Heart left ventricle (tissue), 16 donors: ENCODE results near the gene MIDN. TPM values are rescaled to one million over a fixed set of nuclear protein-coding genes. Genes with fewer than 3 reads are reported as not detected.

Source experiments
- ATAC-seq, 4 donors: fragments of 200-7000 bp; cut with Tn5 transposase; one replicate each; pipeline ENCODE4 v1.9.1; 2020 to 2022; ENCODE audit warnings: moderate library complexity in 4 of 4, mild to moderate bottlenecking in 3 of 4, moderate number of reproducible peaks in 1 of 4
- DNase-seq, 5 donors: peaks; one replicate each; pipeline ENCODE4 v3.0.0-alpha.2; 2020
- H3K27ac ChIP-seq, 12 donors: fragments of 200-600 bp; sonication (generic) in 4 of 12; one replicate each; pipeline versions ENCODE4 v1.5.0 to v1.8.0; 2016 to 2022; ENCODE audit warnings: mild to moderate bottlenecking in 2 of 12
- H3K27me3 ChIP-seq, 9 donors: fragments of 200-600 bp; sonication (generic) in 2 of 9; one replicate each; pipeline versions ENCODE4 v1.5.1 to v1.8.0; 2016 to 2022; ENCODE audit warnings: mild to moderate bottlenecking in 3 of 9
- H3K36me3 ChIP-seq, 9 donors: fragments of 200-600 bp; sonication (generic) in 2 of 9; one replicate each; pipeline versions ENCODE4 v1.5.0 to v1.8.0; 2018 to 2022; ENCODE audit warnings: mild to moderate bottlenecking in 2 of 9
- H3K4me1 ChIP-seq, 12 donors: fragments of 200-600 bp; sonication (generic) in 4 of 12; one replicate each; pipeline versions ENCODE4 v1.5.0 to v1.8.0; 2016 to 2022; ENCODE audit warnings: mild to moderate bottlenecking in 3 of 12
- H3K4me3 ChIP-seq, 12 donors: fragments of 200-600 bp; sonication (generic) in 4 of 12; one replicate each; pipeline versions ENCODE4 v1.5.0 to v1.8.0; 2017 to 2022; ENCODE audit warnings: mild to moderate bottlenecking in 9 of 12, moderate library complexity in 4 of 12
- H3K9me3 ChIP-seq, 12 donors: fragments of 200-600 bp; sonication (generic) in 4 of 12; one replicate each; pipeline versions ENCODE4 v1.5.0 to v1.8.0; 2016 to 2022; ENCODE audit warnings: mild to moderate bottlenecking in 1 of 12
- CTCF ChIP-seq, 12 donors: fragments of 200-600 bp; sonication (generic) in 4 of 12; IDR thresholded peaks; one replicate each; pipeline versions ENCODE4 v1.5.0 to v1.8.0; 2018 to 2022; ENCODE audit warnings: antibody characterized with exemption in 12 of 12, mild to moderate bottlenecking in 5 of 12
- POLR2A ChIP-seq, 2 donors: fragments of 450-650 bp; IDR thresholded peaks; one replicate each; pipeline ENCODE4 v1.6.1; 2017; ENCODE audit warnings: antibody characterized with exemption in 2 of 2, mild to moderate bottlenecking in 2 of 2, moderate library complexity in 2 of 2
- WGBS, 4 donors: extraction: QIAGEN DNeasy Blood & Tissue Kit in 2 of 4; methylation state at CpG; one replicate each; pipeline versions ENCODE4 v1.1.5 to v1.1.7; 2013 to 2018; 5-methylcytosine and 5-hydroxymethylcytosine counted together
- intact Hi-C, 10 donors: fragments of 100-400 bp; cut with DNase I; formaldehyde crosslinking; loops; one replicate each; pipeline versions ENCODE4 v1.11.1 to v1.14.2; 2022
- polyA plus RNA-seq, 2 donors: library from polyadenylated mRNA; stranded (reverse); fragments of 200-250 nt; gene quantifications; one replicate each; pipeline ENCODE4 v1.2.3, GENCODE V29; 2013
- total RNA-seq, 9 donors: library from RNA; depleted of rRNA in 2 of 9; stranded (reverse); fragments of >200 nt in 2 of 9; fragmentation: NEBNext Ultra II Directional in 3 of 9; extraction: Animal tissue kit (Norgen Biotek cat#: 25700) in 3 of 9; gene quantifications; one replicate each; pipeline versions ENCODE4 v1.1.0 to v1.2.4, GENCODE V29; 2016 to 2023
- donor health status: ischemic (EF 13 %, LVEDD 7.1; RV severe dilation, severe dysfunction).
- donor health status: healthy with polysubstance abuse.
- donor health status: DM: no; HTN: yes; CAD: no.
- donor health status: DM: no; HTN: no; CAD: no.
- donor health status: ischemic (EF 25% LVEDD 6.9; RV normal size, moderate dysfunction).
- donor health status: ischemic (EF 25% LVEDD 5.7; RV mildly dilated, moderate dysfunction).
- donor health status: healthy.
- donor health status: DM: yes; HTN: yes; CAD: no.
- donor health status: ischemic (EF 35%, LVEDD 5.7; RV mildly dilated, moderate dysfunction).
- donor health status: nonischemic (EF 11% LVEDD 7.7; RV severe dilation, severe dysfunction).
- donor health status: DM: yes; HTN: yes; CAD: no.
- donor health status: PGD.
- donor health status: ischemic (EF 29% LVEDD 5.4; RV normal size, mild dysfunction).
- donor health status: nonischemic (EF 23%, LVEDD 6.1; RV moderate dilation, normal function).

Gene MIDN
- total and polyA plus RNA-seq, 11 donors: 25.8 to 115 (median 50.7) TPM

- Histone ChIP-seq H3K4me3 (peak overlapping the region in 3 of 12 donors; percentile 2 to 79 (median 7)), H3K36me3 (peaks cover 2 to 67% (median 52%) of the 10 kb centered on the region in 9 donors), H3K9me3 (no peaks in the 10 kb centered on the region), H3K27me3 (no peaks in the 10 kb centered on the region), H3K4me1 (peaks cover 8 to 75% (median 69%) of the 10 kb centered on the region in 12 donors), H3K27ac (peak overlapping the region in 8 of 12 donors; percentile 8 to 100 (median 98))
- ATAC-seq (no peak), DNase-seq (no peak)
- TF ChIP-seq CTCF (IDR thresholded peaks at IDR 0.05): no peak
- no peak for TF ChIP-seq POLR2A (IDR thresholded peaks at IDR 0.05)
- intact Hi-C loops: loop anchor here in 6 of 10 donors (5.0 to 10.0 kb wide), 7 partner anchors 81 to 781 kb away; partner anchors contain the start of genes DAZAP1 (in 2 of the 6), GAMT (in 2 of the 6), ADAMTSL5 (in 1 of the 6) and GPX4 (in 1 of the 6)
- 65 to 79% (median 69%) methylated on average over 24 to 25 of the region's 25 CpGs for WGBS, 4 donors
Observed at GRCh38 chr19:1273263-1274041, 25.1 kb downstream of the MIDN start.

- Histone ChIP-seq H3K9me3 (no peaks in the 10 kb centered on the region), H3K36me3 (peaks cover 2 to 75% (median 59%) of the 10 kb centered on the region in 9 donors), H3K27ac (peak overlapping the region; percentile 86 to 100 (median 98)), H3K4me1 (peaks cover 8 to 71% (median 64%) of the 10 kb centered on the region in 12 donors), H3K4me3 (peak overlapping the region in 10 of 12 donors; percentile 58 to 98 (median 78)), H3K27me3 (no peaks in the 10 kb centered on the region)
- TF ChIP-seq CTCF (IDR thresholded peaks at IDR 0.05) (no peak), POLR2A (IDR thresholded peaks at IDR 0.05) (no peak)
- DNase-seq (peak in 1 of 5 donors; percentile 54), ATAC-seq (no peak)
- 71 to 81% (median 76%) methylated on average over 30 to 46 of the region's 46 CpGs for WGBS, 4 donors
- intact Hi-C loops: loop anchor here in 6 of 10 donors (5.0 to 10.0 kb wide), 7 partner anchors 81 to 781 kb away; partner anchors contain the start of genes DAZAP1 (in 2 of the 6), GAMT (in 2 of the 6), ADAMTSL5 (in 1 of the 6) and GPX4 (in 1 of the 6)
Observed at GRCh38 chr19:1274081-1274851, 25.9 kb downstream of the MIDN start.

GRCh38 chr19:1274852-1275259 lies 26.5 kb downstream of the MIDN start:
- peak in 3 of 5 donors; percentile 42 to 51 (median 44) for DNase-seq
- Histone ChIP-seq H3K4me3 (peak overlapping the region; percentile 48 to 98 (median 73)), H3K27ac (peak overlapping the region; percentile 86 to 100 (median 98)), H3K4me1 (peaks cover 8 to 72% (median 64%) of the 10 kb centered on the region in 12 donors), H3K27me3 (no peaks in the 10 kb centered on the region), H3K9me3 (no peaks in the 10 kb centered on the region), H3K36me3 (peaks cover 2 to 81% (median 62%) of the 10 kb centered on the region in 9 donors)
- WGBS, 4 donors: 22 to 35% (median 24%) methylated on average over 33 to 44 of the region's 44 CpGs
- ATAC-seq: peak in 2 of 4 donors; percentile 0 to 1
- TF ChIP-seq POLR2A (IDR thresholded peaks at IDR 0.05) (no peak), CTCF (IDR thresholded peaks at IDR 0.05) (no peak)
- intact Hi-C loops: loop anchor here in 7 of 10 donors (5.0 to 10.0 kb wide), 11 partner anchors 80 to 780 kb away; partner anchors contain the start of genes GAMT (in 3 of the 7), DAZAP1 (in 2 of the 7), NDUFS7 (in 2 of the 7) and ADAMTSL5 (in 1 of the 7)
